ES-I3 (cell line): Measurements from ENCODE around the gene SLC6A4.
"Not testable (repeated sequence)": the region's sequence is repeated elsewhere in the genome, so short reads cannot be mapped to it uniquely, and the experiment has no call there.

ENCODE experiments used
- H3K36me3 ChIP-seq: 2 replicates; pipeline ENCODE4 v1.6.1; 2013; ENCODE audit warnings: mild to moderate bottlenecking, low read length, control low read depth, moderate library complexity; ENCODE audit not compliant: insufficient read depth
- H3K4me1 ChIP-seq: 2 replicates; pipeline ENCODE4 v1.6.1; 2013; ENCODE audit warnings: mild to moderate bottlenecking, control low read depth, low read length; ENCODE audit not compliant: insufficient read depth
- H3K9ac ChIP-seq: 2 replicates; pipeline ENCODE4 v1.6.1; 2013; ENCODE audit warnings: low read depth, mild to moderate bottlenecking, low read length, moderate library complexity
- H3K9me3 ChIP-seq: 2 replicates; pipeline ENCODE4 v1.6.1; 2013; ENCODE audit warnings: mild to moderate bottlenecking, low read length, moderate library complexity; ENCODE audit not compliant: control insufficient read depth, insufficient read depth

The SLC6A4 gene

GRCh38 chr17:30161601-30162000, 73.9 kb downstream of the SLC6A4 start:
- Histone ChIP-seq H3K9ac (no peak overlapping the region), H3K9me3 (peaks cover 5% of the 10 kb centered on the region; the same call in 1 of the 2 replicates), H3K4me1 (no peaks in the 10 kb centered on the region), H3K36me3 (no peaks in the 10 kb centered on the region; the same call in 1 of the 2 replicates)

GRCh38 chr17:30160419-30161172, 74.9 kb downstream of the SLC6A4 start:
- Histone ChIP-seq H3K36me3 (no peaks in the 10 kb centered on the region; the same call in 1 of the 2 replicates), H3K4me1 (no peaks in the 10 kb centered on the region), H3K9me3 (peaks cover 5% of the 10 kb centered on the region; the same call in 1 of the 2 replicates), H3K9ac (no peak overlapping the region)

GRCh38 chr17:30158896-30159625, 76.4 kb downstream of the SLC6A4 start:
- Histone ChIP-seq H3K9me3 (peaks cover 5% of the 10 kb centered on the region; the same call in 1 of the 2 replicates), H3K4me1 (no peaks in the 10 kb centered on the region), H3K36me3 (no peaks in the 10 kb centered on the region; the same call in 1 of the 2 replicates), H3K9ac (no peak overlapping the region)

GRCh38 chr17:30155389-30155788, 80.1 kb downstream of the SLC6A4 start:
- Histone ChIP-seq H3K9ac (no peak overlapping the region), H3K36me3 (no peaks in the 10 kb centered on the region), H3K9me3 (peaks cover 5% of the 10 kb centered on the region; the same call in 1 of the 2 replicates), H3K4me1 (no peaks in the 10 kb centered on the region)

GRCh38 chr17:30153463-30153862, 82.0 kb downstream of the SLC6A4 start:
- H3K36me3 ChIP-seq: no peaks in the 10 kb centered on the region
- H3K9ac ChIP-seq: no peak overlapping the region
- H3K9me3 ChIP-seq: peaks cover under 1% of the 10 kb centered on the region; the same call in 1 of the 2 replicates
- no peaks in the 10 kb centered on the region for H3K4me1 ChIP-seq

- no peaks in the 10 kb centered on the region for H3K9me3 ChIP-seq
- no peak overlapping the region for H3K9ac ChIP-seq
- H3K4me1 ChIP-seq: no peaks in the 10 kb centered on the region
- H3K36me3 ChIP-seq: no peaks in the 10 kb centered on the region
Observed at GRCh38 chr17:30151471-30151870, 84.0 kb downstream of the SLC6A4 start.

GRCh38 chr17:30148376-30148775, 87.1 kb downstream of the SLC6A4 start:
- Histone ChIP-seq H3K9me3 (no peaks in the 10 kb centered on the region), H3K9ac (no peak overlapping the region), H3K36me3 (no peaks in the 10 kb centered on the region), H3K4me1 (no peaks in the 10 kb centered on the region)

- H3K9ac ChIP-seq, H3K9me3 ChIP-seq, H3K4me1 ChIP-seq, H3K36me3 ChIP-seq: not testable (repeated sequence)
Observed at GRCh38 chr17:30147860-30148259, 87.6 kb downstream of the SLC6A4 start.
